ENCODE data around the gene GPR12. TPM values are rescaled to one million over a fixed set of nuclear protein-coding genes. Genes with fewer than 3 reads are reported as not detected.

GPR12 gene
- total and polyA plus RNA-seq, 2 donors (not counting 3 experiments of a cell fraction or from before 2014, with no cell fraction given), result not detected

DNA sequence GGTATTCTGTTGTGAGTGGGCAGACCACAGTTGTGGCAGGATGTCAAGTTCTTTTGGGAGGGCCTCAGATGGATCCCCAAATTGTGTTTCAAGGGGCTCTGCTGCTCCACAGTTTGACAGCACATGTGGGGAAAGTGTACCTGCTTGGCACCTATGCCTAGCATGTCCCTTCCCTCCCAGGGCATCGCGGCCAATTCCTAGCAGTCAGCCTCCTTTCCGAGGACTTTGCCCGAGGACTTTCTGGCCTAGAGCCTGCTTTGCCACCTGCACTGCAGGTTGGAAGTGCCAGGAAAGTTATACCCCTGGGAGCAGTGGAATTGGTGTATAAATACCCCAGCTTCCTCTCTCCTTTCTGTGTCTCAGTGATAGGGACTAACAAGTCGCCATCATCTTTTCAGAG is 11.9 kb upstream of the GPR12 start:
- Histone ChIP-seq H3K4me1 (ENCODE audit: control insufficient read depth, extremely low read depth, insufficient read depth, low read length) (no peaks in the 10 kb centered on the region), H2AFZ (ENCODE audit: low read depth, low read length) (no peak overlapping the region), H3K4me2 (ENCODE audit: insufficient read depth, low read length) (no peak overlapping the region), H3K36me3 (ENCODE audit: control insufficient read depth in 2 of 2, extremely low read depth in 1 of 2, insufficient read depth in 2 of 2, low read length in 2 of 2) (no peaks in the 10 kb centered on the region), H3K27me3 (ENCODE audit: control insufficient read depth in 2 of 2, insufficient read depth in 2 of 2, low read length in 2 of 2) (no peaks in the 10 kb centered on the region), H4K20me1 (replicated peaks; ENCODE audit: control insufficient read depth, extremely low read depth, insufficient read depth, low read length) (no peaks in the 10 kb centered on the region), H3K4me3 (replicated peaks in 1 of 3; ENCODE audit: insufficient read depth in 1 of 3, low read depth in 1 of 3, low read length in 3 of 3) (no peak overlapping the region), H3K9me1 (replicated peaks; ENCODE audit: control insufficient read depth, extremely low read depth, insufficient read depth, low read length) (no peaks in the 10 kb centered on the region), H3K9me3 (replicated peaks; ENCODE audit: control insufficient read depth, insufficient read depth, low read length) (no peaks in the 10 kb centered on the region), H3K79me2 (ENCODE audit: control insufficient read depth, insufficient read depth, low read length) (no peaks in the 10 kb centered on the region), H3K27ac (ENCODE audit: insufficient read depth, low read depth, low read length) (no peak overlapping the region), H3K9ac (replicated peaks; ENCODE audit: extremely low read depth, insufficient read depth, low read length) (no peak overlapping the region)
- dilution Hi-C loops (cut with MboI; ENCODE audit: extremely low pct_ligation_motif_present, low sequenced_read_pairs) (no loop called here), intact Hi-C loops (cut with micrococcal nuclease) (no loop called here)
- BruUV-seq (replicated peaks), result no TSS peak
- no peak for TF ChIP-seq EZH2 (IDR thresholded peaks at IDR 0.05; ENCODE audit: borderline replicate concordance, low read depth, low read length, severe bottlenecking)
- CTCF ChIA-PET, result no interaction called here
- POLR2A ChIA-PET, result no interaction called here
- DNase-seq (ENCODE audit: low read depth, low spot score) (no peak), FAIRE-seq (no peak)

GRCh38 chr13:26771796-26772195 is 11.2 kb upstream of the GPR12 start:
- Histone ChIP-seq H3K79me2 (ENCODE audit: control insufficient read depth, insufficient read depth, low read length) (no peaks in the 10 kb centered on the region), H3K4me1 (ENCODE audit: control insufficient read depth, extremely low read depth, insufficient read depth, low read length) (no peaks in the 10 kb centered on the region), H4K20me1 (replicated peaks; ENCODE audit: control insufficient read depth, extremely low read depth, insufficient read depth, low read length) (no peaks in the 10 kb centered on the region), H3K9me3 (replicated peaks; ENCODE audit: control insufficient read depth, insufficient read depth, low read length) (no peaks in the 10 kb centered on the region), H3K27me3 (ENCODE audit: control insufficient read depth in 2 of 2, insufficient read depth in 2 of 2, low read length in 2 of 2) (no peaks in the 10 kb centered on the region), H3K4me3 (replicated peaks in 1 of 3; ENCODE audit: insufficient read depth in 1 of 3, low read depth in 1 of 3, low read length in 3 of 3) (no peak overlapping the region), H3K27ac (ENCODE audit: insufficient read depth, low read depth, low read length) (no peak overlapping the region), H3K36me3 (ENCODE audit: control insufficient read depth in 2 of 2, extremely low read depth in 1 of 2, insufficient read depth in 2 of 2, low read length in 2 of 2) (no peaks in the 10 kb centered on the region), H3K9ac (replicated peaks; ENCODE audit: extremely low read depth, insufficient read depth, low read length) (no peak overlapping the region), H3K9me1 (replicated peaks; ENCODE audit: control insufficient read depth, extremely low read depth, insufficient read depth, low read length) (no peaks in the 10 kb centered on the region), H2AFZ (ENCODE audit: low read depth, low read length) (no peak overlapping the region), H3K4me2 (ENCODE audit: insufficient read depth, low read length) (no peak overlapping the region)
- no TSS peak for BruUV-seq (replicated peaks)
- dilution Hi-C loops (cut with MboI; ENCODE audit: extremely low pct_ligation_motif_present, low sequenced_read_pairs), result no loop called here
- TF ChIP-seq JUN (IDR thresholded peaks at IDR 0.05; ENCODE audit: borderline replicate concordance, insufficient read depth, insufficient read length, low read depth), result no peak
- TF ChIP-seq MAX (IDR thresholded peaks at IDR 0.05; ENCODE audit: insufficient read depth, insufficient read length), result no peak
- TF ChIP-seq FOS (IDR thresholded peaks at IDR 0.05; ENCODE audit: borderline replicate concordance, insufficient read depth, low read length), result no peak
- no peak for TF ChIP-seq EZH2 (IDR thresholded peaks at IDR 0.05; ENCODE audit: borderline replicate concordance, low read depth, low read length, severe bottlenecking)
- TF ChIP-seq GATA2 (IDR thresholded peaks at IDR 0.05; ENCODE audit: insufficient read depth, insufficient read length, low read depth, low read length), result no peak
- intact Hi-C loops (cut with micrococcal nuclease), result no loop called here
- CTCF ChIA-PET, result no interaction called here
- POLR2A ChIA-PET, result no interaction called here
- FAIRE-seq (no peak), DNase-seq (ENCODE audit: low read depth, low spot score) (no peak)
